ENCODE measurements around the gene SNAPC3. TPM values are rescaled to one million over a fixed set of nuclear protein-coding genes. Genes with fewer than 3 reads are reported as not detected.

SNAPC3 gene
- total and polyA plus RNA-seq, 10 donors: 6.4 to 45.8 (median 31.7) TPM

GRCh38 chr9:15468145-15468544 lies 45.5 kb downstream of the SNAPC3 start:
- peaks cover 3 to 100% (median 59%) of the 10 kb centered on the region in 6 donors for H3K36me3 ChIP-seq
- WGBS, 5 donors: 83 to 90% (median 85%) methylated on average over 3 of the region's 3 CpGs
- H3K4me1 ChIP-seq: no peaks in the 10 kb centered on the region

GRCh38 chr9:15469406-15469805 lies 46.7 kb downstream of the SNAPC3 start:
- Histone ChIP-seq H3K9me3 (no peaks in the 10 kb centered on the region), H3K4me3 (no peak overlapping the region), H3K4me1 (no peaks in the 10 kb centered on the region), H3K27me3 (replicated peaks in 1 of 7) (no peaks in the 10 kb centered on the region), H3K36me3 (peaks cover 3 to 100% (median 60%) of the 10 kb centered on the region in 6 donors), H3K27ac (no peak overlapping the region)
- no peak for DNase-seq
- intact Hi-C loops (cut with DNase I; ENCODE audit: low total_unique reads): no loop called here
- TF ChIP-seq POLR2A (IDR thresholded peaks at IDR 0.05) (no peak), POLR2AphosphoS5 (IDR thresholded peaks at IDR 0.05) (no peak), CTCF (IDR thresholded peaks at IDR 0.05 in 8 of 11, conservative IDR thresholded peaks at IDR 0.05 in 3 of 11) (no peak)
- 81 to 93% (median 92%) methylated on average over 1 of the region's 1 CpG for WGBS, 5 donors

More at GRCh38 chr9:15468145-15468544, 45.5 kb downstream of the SNAPC3 start:
- H3K27me3 ChIP-seq (replicated peaks in 1 of 7): no peaks in the 10 kb centered on the region
- H3K4me3 ChIP-seq: no peak overlapping the region
- no peak for DNase-seq
- H3K27ac ChIP-seq: no peak overlapping the region
- no peaks in the 10 kb centered on the region for H3K9me3 ChIP-seq
- intact Hi-C loops (cut with DNase I; ENCODE audit: low total_unique reads): no loop called here
- TF ChIP-seq POLR2AphosphoS5 (IDR thresholded peaks at IDR 0.05) (no peak), POLR2A (IDR thresholded peaks at IDR 0.05) (no peak), CTCF (IDR thresholded peaks at IDR 0.05 in 8 of 11, conservative IDR thresholded peaks at IDR 0.05 in 3 of 11) (no peak)

GRCh38 chr9:15469862-15470261 lies 47.2 kb downstream of the SNAPC3 start:
- no peaks in the 10 kb centered on the region for H3K27me3 ChIP-seq (replicated peaks in 1 of 7)
- no peak for DNase-seq
- peaks cover 3 to 100% (median 59%) of the 10 kb centered on the region in 6 donors for H3K36me3 ChIP-seq
- TF ChIP-seq POLR2AphosphoS5 (IDR thresholded peaks at IDR 0.05) (no peak), CTCF (IDR thresholded peaks at IDR 0.05 in 8 of 11, conservative IDR thresholded peaks at IDR 0.05 in 3 of 11) (no peak), POLR2A (IDR thresholded peaks at IDR 0.05) (no peak)
- 95 to 99% (median 98%) methylated on average over 2 of the region's 2 CpGs for WGBS, 5 donors
- no peak overlapping the region for H3K27ac ChIP-seq
- no peaks in the 10 kb centered on the region for H3K4me1 ChIP-seq
- no peaks in the 10 kb centered on the region for H3K9me3 ChIP-seq
- no peak overlapping the region for H3K4me3 ChIP-seq
- intact Hi-C loops (cut with DNase I; ENCODE audit: low total_unique reads): no loop called here

GRCh38 chr9:15475923-15476536 lies 53.4 kb downstream of the SNAPC3 start:
- TF ChIP-seq CTCF (IDR thresholded peaks at IDR 0.05 in 8 of 11, conservative IDR thresholded peaks at IDR 0.05 in 3 of 11): no peak
- no peak for TF ChIP-seq POLR2A (IDR thresholded peaks at IDR 0.05)
- TF ChIP-seq POLR2AphosphoS5 (IDR thresholded peaks at IDR 0.05): peak in 1 of 3 donors; percentile 14
- 82 to 88% (median 88%) methylated on average over 8 of the region's 8 CpGs for WGBS, 5 donors
- Histone ChIP-seq H3K4me3 (no peak overlapping the region), H3K27me3 (replicated peaks in 1 of 7) (no peaks in the 10 kb centered on the region), H3K27ac (no peak overlapping the region), H3K36me3 (peaks cover 0 to 100% (median 46%) of the 10 kb centered on the region in 6 donors), H3K4me1 (peaks cover 0 to 8% (median 0%) of the 10 kb centered on the region in 6 donors), H3K9me3 (no peaks in the 10 kb centered on the region)
- DNase-seq: no peak
- intact Hi-C loops (cut with DNase I; ENCODE audit: low total_unique reads): no loop called here
